Measurements from ENCODE around the gene ZC3H14.
A peak's percentile ranks its signal among the peaks of the same experiment; 100 is the strongest.

The ZC3H14 gene, protein sequence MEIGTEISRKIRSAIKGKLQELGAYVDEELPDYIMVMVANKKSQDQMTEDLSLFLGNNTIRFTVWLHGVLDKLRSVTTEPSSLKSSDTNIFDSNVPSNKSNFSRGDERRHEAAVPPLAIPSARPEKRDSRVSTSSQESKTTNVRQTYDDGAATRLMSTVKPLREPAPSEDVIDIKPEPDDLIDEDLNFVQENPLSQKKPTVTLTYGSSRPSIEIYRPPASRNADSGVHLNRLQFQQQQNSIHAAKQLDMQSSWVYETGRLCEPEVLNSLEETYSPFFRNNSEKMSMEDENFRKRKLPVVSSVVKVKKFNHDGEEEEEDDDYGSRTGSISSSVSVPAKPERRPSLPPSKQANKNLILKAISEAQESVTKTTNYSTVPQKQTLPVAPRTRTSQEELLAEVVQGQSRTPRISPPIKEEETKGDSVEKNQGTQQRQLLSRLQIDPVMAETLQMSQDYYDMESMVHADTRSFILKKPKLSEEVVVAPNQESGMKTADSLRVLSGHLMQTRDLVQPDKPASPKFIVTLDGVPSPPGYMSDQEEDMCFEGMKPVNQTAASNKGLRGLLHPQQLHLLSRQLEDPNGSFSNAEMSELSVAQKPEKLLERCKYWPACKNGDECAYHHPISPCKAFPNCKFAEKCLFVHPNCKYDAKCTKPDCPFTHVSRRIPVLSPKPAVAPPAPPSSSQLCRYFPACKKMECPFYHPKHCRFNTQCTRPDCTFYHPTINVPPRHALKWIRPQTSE

DNA sequence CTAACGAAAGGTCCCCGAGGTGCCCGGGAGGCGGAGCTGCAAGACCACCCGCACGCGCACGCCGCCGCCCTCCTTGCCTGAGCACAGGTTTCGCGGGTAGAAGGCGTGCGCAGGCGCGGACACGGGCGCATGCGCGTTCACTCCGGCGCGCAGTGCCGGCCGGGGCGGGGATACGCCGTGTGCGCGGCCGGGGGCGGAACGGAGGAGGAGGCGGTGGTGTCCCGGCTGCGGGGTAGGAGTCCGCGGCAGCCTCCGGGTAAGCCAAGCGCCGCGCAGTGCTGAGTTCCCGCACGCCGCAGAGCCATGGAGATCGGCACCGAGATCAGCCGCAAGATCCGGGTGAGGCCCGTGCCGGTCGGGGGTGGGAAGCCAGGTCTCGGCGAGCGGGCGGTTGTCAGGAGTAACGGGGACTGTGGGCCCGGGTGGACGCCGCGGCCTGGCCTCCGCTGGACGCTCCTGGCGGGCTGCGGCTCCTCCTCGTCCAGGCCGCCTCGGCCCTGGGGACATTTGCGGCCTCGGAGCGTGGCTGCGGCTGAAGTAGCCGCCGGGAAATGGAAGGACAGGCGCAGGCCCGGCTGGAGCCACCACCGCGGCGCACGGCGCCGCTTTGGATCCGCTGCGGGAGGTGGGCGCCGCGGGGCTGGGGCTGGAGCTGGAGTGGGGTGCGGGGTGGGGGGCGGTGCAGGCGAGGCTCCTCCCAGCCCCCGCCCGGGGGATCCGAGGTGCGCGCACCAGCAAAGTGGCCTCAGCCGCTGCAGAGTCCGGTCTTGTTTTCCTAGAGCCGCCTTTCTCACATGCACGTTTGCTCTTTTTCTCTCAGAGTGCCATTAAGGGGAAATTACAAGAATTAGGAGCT, at the start of gene ZC3H14:
ZC3H14 (plus strand) TSS at position 207 of the 856 bp plus-strand sequence; CDS start at position 304, 97 bp downstream.
- TF ChIP-seq, protein P1, sequence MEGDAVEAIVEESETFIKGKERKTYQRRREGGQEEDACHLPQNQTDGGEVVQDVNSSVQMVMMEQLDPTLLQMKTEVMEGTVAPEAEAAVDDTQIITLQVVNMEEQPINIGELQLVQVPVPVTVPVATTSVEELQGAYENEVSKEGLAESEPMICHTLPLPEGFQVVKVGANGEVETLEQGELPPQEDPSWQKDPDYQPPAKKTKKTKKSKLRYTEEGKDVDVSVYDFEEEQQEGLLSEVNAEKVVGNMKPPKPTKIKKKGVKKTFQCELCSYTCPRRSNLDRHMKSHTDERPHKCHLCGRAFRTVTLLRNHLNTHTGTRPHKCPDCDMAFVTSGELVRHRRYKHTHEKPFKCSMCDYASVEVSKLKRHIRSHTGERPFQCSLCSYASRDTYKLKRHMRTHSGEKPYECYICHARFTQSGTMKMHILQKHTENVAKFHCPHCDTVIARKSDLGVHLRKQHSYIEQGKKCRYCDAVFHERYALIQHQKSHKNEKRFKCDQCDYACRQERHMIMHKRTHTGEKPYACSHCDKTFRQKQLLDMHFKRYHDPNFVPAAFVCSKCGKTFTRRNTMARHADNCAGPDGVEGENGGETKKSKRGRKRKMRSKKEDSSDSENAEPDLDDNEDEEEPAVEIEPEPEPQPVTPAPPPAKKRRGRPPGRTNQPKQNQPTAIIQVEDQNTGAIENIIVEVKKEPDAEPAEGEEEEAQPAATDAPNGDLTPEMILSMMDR (IDR thresholded peaks at IDR 0.05; ENCODE audit: low read depth, low read length, missing control alignments) = no peak
- DNase-seq (ENCODE audit: extremely low read depth, low read depth) = no peak
- peak within 1 kb of the TSS; percentile 81 for H3K4me3 ChIP-seq (replicated peaks; ENCODE audit: low read depth, low read length)

DNA sequence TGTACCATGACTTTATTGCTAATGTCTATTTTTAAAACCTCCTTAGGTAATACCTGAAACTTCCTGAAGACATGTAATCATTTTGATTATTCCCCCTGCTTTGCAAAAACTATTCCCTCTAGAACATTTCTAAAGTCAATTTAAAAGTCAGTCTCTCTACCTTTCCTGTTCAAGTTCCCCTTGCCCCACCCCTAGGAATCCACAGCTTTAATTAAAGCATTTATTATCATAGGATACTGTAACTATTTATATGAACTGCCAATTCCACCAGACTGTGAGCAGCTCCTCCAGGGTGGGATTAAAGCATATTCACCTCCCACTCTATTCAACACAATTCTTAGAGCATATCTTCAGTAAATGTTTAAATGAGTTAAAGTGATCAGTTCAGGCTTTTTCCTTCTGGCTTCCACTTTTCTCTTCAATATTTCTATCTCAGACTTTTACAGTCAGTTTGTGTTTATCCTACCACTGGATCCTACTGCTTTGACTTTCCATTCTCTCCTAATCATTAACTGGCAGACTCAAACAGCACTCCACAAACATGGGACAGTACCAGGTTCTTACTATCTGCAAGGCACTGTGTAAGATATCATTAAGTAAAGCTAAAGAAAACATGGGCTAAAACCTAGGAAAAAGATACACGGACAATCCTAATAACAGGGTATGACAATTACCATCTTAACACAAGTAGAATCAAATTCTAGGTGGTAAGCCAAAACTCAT, 47.2 kb upstream of the ZC3H14 start:
- TF ChIP-seq, protein P1 (IDR thresholded peaks at IDR 0.05; ENCODE audit: low read depth, low read length, missing control alignments) = no peak
- no peak for DNase-seq (ENCODE audit: extremely low read depth, low read depth)
- no peak overlapping the region for H3K4me3 ChIP-seq (replicated peaks; ENCODE audit: low read depth, low read length)

DNA sequence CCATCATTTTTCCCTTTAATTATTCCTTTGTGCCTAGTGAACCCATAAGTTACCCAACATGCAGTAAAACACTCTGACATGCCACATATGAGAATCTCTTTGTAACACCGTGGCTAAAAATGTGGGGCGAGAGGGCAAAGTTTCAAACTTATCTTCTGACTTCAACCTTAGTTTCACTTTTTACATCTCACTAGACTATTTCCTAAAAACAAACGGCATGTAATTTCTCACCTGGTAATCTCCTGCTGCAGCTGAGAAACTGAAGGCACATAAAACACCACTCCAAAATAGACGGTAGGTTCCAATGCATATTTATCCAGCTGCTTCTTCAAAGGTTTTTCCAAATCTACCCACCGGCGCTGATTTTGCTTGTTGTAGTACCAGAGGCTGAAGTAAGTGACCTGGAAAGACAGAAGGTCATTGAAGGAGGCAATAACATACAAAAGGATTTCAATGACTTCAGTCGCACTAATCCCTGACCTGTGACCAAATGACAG, 45.9 kb upstream of the ZC3H14 start:
- DNase-seq (ENCODE audit: extremely low read depth, low read depth) = no peak
- no peak overlapping the region for H3K4me3 ChIP-seq (replicated peaks; ENCODE audit: low read depth, low read length)
- TF ChIP-seq, protein P1 (IDR thresholded peaks at IDR 0.05; ENCODE audit: low read depth, low read length, missing control alignments) = no peak

DNA sequence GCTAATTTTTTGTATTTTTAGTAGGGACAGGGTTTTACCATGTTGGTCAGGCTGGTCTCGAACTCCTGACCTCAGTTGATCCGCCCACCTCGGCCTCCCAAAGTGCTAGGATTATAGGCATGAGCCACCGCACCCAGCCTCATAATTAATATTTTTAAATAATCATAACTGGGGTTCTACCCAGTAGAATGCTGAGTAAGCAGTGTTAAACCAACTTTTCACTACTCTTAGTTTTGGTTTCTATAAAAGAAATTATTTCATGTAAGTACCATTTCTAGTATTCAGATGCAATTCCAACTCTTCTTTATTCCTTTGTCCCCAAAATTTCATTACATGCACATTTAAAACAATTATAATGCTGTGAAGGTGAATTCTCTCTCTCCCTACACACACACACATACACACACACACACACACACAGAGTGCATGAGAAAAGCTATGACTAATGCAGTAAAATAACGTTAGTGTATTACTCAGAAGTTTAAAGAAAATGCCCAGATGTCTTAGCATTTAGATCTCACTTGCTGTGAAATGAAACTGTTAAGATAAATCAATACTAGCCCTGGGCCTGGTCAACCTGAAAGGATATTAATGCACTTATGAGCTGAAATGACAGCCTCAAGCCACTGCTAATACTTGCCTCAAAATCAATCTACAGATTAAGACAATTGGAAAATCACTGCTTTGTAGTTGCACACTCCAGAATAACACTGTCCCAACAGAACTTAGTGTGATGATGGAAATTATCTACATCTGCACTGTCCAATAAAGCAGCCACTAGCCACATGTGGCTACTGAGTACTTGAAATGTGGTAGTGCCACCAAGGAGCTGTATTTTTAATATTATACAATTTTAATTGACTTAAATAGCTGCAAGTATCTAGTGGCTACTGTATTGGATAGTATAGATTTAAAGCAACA, 44.0 kb upstream of the ZC3H14 start:
- DNase-seq (ENCODE audit: extremely low read depth, low read depth) = peak; percentile 35
- TF ChIP-seq, protein P1 (IDR thresholded peaks at IDR 0.05; ENCODE audit: low read depth, low read length, missing control alignments) = no peak
- no peak overlapping the region for H3K4me3 ChIP-seq (replicated peaks; ENCODE audit: low read depth, low read length)

DNA sequence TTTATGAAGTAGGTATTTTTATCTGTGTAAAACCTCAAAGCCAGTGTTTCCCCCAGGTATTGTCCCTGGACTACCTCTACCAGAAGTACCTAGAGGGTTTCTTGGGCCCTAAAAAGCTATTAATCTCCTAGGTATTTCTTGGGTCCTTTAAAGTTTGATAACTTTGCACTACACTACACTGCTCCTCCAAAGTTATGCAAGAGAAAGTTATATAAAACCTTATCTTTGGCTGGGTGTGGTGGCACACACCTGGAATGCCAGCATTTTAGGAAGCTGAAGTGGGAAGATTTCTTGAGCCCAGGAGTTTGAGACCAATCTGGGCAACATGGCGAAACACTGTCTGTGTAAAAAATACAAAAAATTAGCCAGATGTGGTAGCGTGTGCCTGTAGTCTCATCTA, 42.9 kb upstream of the ZC3H14 start:
- no peak for DNase-seq (ENCODE audit: extremely low read depth, low read depth)
- H3K4me3 ChIP-seq (replicated peaks; ENCODE audit: low read depth, low read length) = no peak overlapping the region
- TF ChIP-seq, protein P1 (IDR thresholded peaks at IDR 0.05; ENCODE audit: low read depth, low read length, missing control alignments) = no peak
